Neural progenitor cell (in vitro differentiated cells): ENCODE data around the gene UCN. TPM values are rescaled to one million over a fixed set of nuclear protein-coding genes. Genes with fewer than 3 reads are reported as not detected.
A peak's percentile ranks its signal among the peaks of the same experiment; 100 is the strongest.

ENCODE experiments used
- DNase-seq: peaks from one replicate; pipeline ENCODE4 v3.0.0-alpha.2; 2016; ENCODE audit warnings: low spot score
- H2AFZ ChIP-seq: fragments of 200-600 bp; sonication (generic); replicated peaks from 2 replicates; pipeline ENCODE4 v1.6.1; 2016; ENCODE audit warnings: antibody characterized with exemption
- H3F3A ChIP-seq: fragments of 200-600 bp; sonication (generic); 2 replicates; pipeline ENCODE4 v1.6.1; 2016; ENCODE audit warnings: antibody characterized with exemption, low read depth
- H3K27ac ChIP-seq: fragments of 200-600 bp; sonication (generic); 2 replicates; pipeline ENCODE4 v1.5.1; 2016; ENCODE audit warnings: mild to moderate bottlenecking
- H3K27me3 ChIP-seq: fragments of 200-600 bp; sonication (generic); 2 replicates; pipeline ENCODE4 v1.6.1; 2016; ENCODE audit warnings: mild to moderate bottlenecking, moderate library complexity
- H3K36me3 ChIP-seq: fragments of 200-600 bp; sonication (generic); 2 replicates; pipeline ENCODE4 v1.5.1; 2016
- H3K4me1 ChIP-seq: fragments of 200-600 bp; sonication (generic); 2 replicates; pipeline ENCODE4 v1.6.1; 2016; ENCODE audit warnings: mixed run types
- H3K4me2 ChIP-seq: fragments of 200-600 bp; sonication (generic); 2 replicates; pipeline ENCODE4 v1.6.1; 2016
- H3K4me3 ChIP-seq: fragments of 200-600 bp; sonication (generic); 2 replicates; pipeline ENCODE4 v1.5.1; 2016
- H3K79me2 ChIP-seq: fragments of 200-600 bp; sonication (generic); 2 replicates; pipeline ENCODE4 v1.6.1; 2016; ENCODE audit warnings: low read depth
- H3K9ac ChIP-seq: fragments of 200-600 bp; sonication (generic); 2 replicates; pipeline ENCODE4 v1.6.1; 2016
- H3K9me3 ChIP-seq: fragments of 200-600 bp; sonication (generic); 2 replicates; pipeline ENCODE4 v1.5.1; 2016; ENCODE audit warnings: low read depth
- H4K20me1 ChIP-seq: fragments of 200-600 bp; sonication (generic); 2 replicates; pipeline ENCODE4 v1.6.1; 2016; ENCODE audit warnings: low read depth
- H3K27ac Mint-ChIP-seq: 3 replicates; pipeline ENCODE4 v1.8.0; 2021; ENCODE audit warnings: mixed read lengths
- H3K27me3 Mint-ChIP-seq: 2 replicates; pipeline ENCODE4 v1.8.0; 2022; ENCODE audit warnings: low read depth, mild to moderate bottlenecking, inconsistent platforms, moderate library complexity, mixed read lengths; ENCODE audit not compliant: insufficient read depth
- H3K36me3 Mint-ChIP-seq: 3 replicates; pipeline ENCODE4 v1.8.0; 2021; ENCODE audit warnings: mixed read lengths
- H3K4me1 Mint-ChIP-seq: 3 replicates; pipeline ENCODE4 v1.8.0; 2021; ENCODE audit warnings: mixed read lengths
- H3K4me3 Mint-ChIP-seq: 3 replicates; pipeline ENCODE4 v1.8.0; 2021; ENCODE audit warnings: mild to moderate bottlenecking, moderate library complexity, mixed read lengths
- H3K9me3 Mint-ChIP-seq: 3 replicates; pipeline ENCODE4 v1.8.0; 2020; ENCODE audit warnings: mixed read lengths
- CTCF ChIP-seq: fragments of 200-600 bp; sonication (generic); IDR thresholded peaks from 2 replicates; pipeline ENCODE4 v1.5.1; 2017; ENCODE audit warnings: antibody characterized with exemption, mild to moderate bottlenecking
- EZH2 ChIP-seq: fragments of 200-600 bp; sonication (generic); IDR thresholded peaks from 2 replicates; pipeline ENCODE4 v1.6.1; 2017; ENCODE audit warnings: antibody characterized with exemption, mild to moderate bottlenecking, moderate library complexity
- EZH2phosphoT487 ChIP-seq: fragments of 200-600 bp; sonication (generic); IDR thresholded peaks from 2 replicates; pipeline ENCODE4 v1.6.1; 2017; ENCODE audit warnings: antibody characterized with exemption
- total RNA-seq: library from RNA; depleted of rRNA; stranded (reverse); fragments of >200 nt; gene quantifications from 2 replicates; pipeline ENCODE4 v1.2.3, GENCODE V29; 2015; ENCODE audit warnings: low replicate concordance

Gene UCN
- total RNA-seq, 1 donor from 2014 or later: 0.56 TPM

- H4K20me1 ChIP-seq: no peaks in the 10 kb centered on the region
- Mint-ChIP-seq H3K4me1 (no peaks in the 10 kb centered on the region), H3K27me3 (peaks cover 8% of the 10 kb centered on the region)
Observed at GRCh38 chr2:27297195-27297594, 11.1 kb downstream of the UCN start.

GRCh38 chr2:27296481-27296880, 11.8 kb downstream of the UCN start:
- Histone ChIP-seq H3K36me3 (no peaks in the 10 kb centered on the region), H2AFZ (no peak overlapping the region), H3F3A (no peaks in the 10 kb centered on the region), H3K27ac (no peak overlapping the region), H3K27me3 (peaks cover 4% of the 10 kb centered on the region), H3K9me3 (no peaks in the 10 kb centered on the region), H4K20me1 (no peaks in the 10 kb centered on the region), H3K4me3 (no peak overlapping the region), H3K4me1 (no peaks in the 10 kb centered on the region), H3K79me2 (no peaks in the 10 kb centered on the region), H3K9ac (no peak overlapping the region), H3K4me2 (no peak overlapping the region)
- H3K4me3 Mint-ChIP-seq: no peak overlapping the region
- no peaks in the 10 kb centered on the region for H3K36me3 Mint-ChIP-seq
- H3K27me3 Mint-ChIP-seq: peaks cover 11% of the 10 kb centered on the region
- H3K9me3 Mint-ChIP-seq: no peaks in the 10 kb centered on the region
- no peak for DNase-seq
- no peaks in the 10 kb centered on the region for H3K4me1 Mint-ChIP-seq
- TF ChIP-seq EZH2 (no peak), EZH2phosphoT487 (no peak), CTCF (no peak)
- H3K27ac Mint-ChIP-seq: no peak overlapping the region

More at GRCh38 chr2:27297195-27297594, 11.1 kb downstream of the UCN start:
- Mint-ChIP-seq H3K4me3 (no peak overlapping the region), H3K36me3 (no peaks in the 10 kb centered on the region), H3K27ac (no peak overlapping the region), H3K9me3 (no peaks in the 10 kb centered on the region)
- H3K36me3 ChIP-seq: no peaks in the 10 kb centered on the region
- no peak overlapping the region for H3K9ac ChIP-seq
- no peak for TF ChIP-seq EZH2phosphoT487
- no peaks in the 10 kb centered on the region for H3K9me3 ChIP-seq
- H3K4me2 ChIP-seq: no peak overlapping the region
- H3K27me3 ChIP-seq: no peaks in the 10 kb centered on the region
- no peak overlapping the region for H2AFZ ChIP-seq
- H3K4me1 ChIP-seq: no peaks in the 10 kb centered on the region
- no peaks in the 10 kb centered on the region for H3F3A ChIP-seq
- no peak overlapping the region for H3K4me3 ChIP-seq
- no peaks in the 10 kb centered on the region for H3K79me2 ChIP-seq
- H3K27ac ChIP-seq: no peak overlapping the region
- no peak for DNase-seq

GRCh38 chr2:27294928-27295327, 13.3 kb downstream of the UCN start:
- Mint-ChIP-seq H3K27me3 (peaks cover 11% of the 10 kb centered on the region), H3K4me3 (no peak overlapping the region)

GRCh38 chr2:27291865-27292264, 16.4 kb downstream of the UCN start:
- peak overlapping the region; percentile 79 for H2AFZ ChIP-seq
- H3K27me3 ChIP-seq: peaks cover 5% of the 10 kb centered on the region
- no peaks in the 10 kb centered on the region for H3K9me3 Mint-ChIP-seq
- no peaks in the 10 kb centered on the region for H3K36me3 ChIP-seq
- H3K9me3 ChIP-seq: no peaks in the 10 kb centered on the region
- no peaks in the 10 kb centered on the region for H3K4me1 ChIP-seq
- peak; percentile 53 for DNase-seq
- H3K27ac ChIP-seq: no peak overlapping the region
- no peaks in the 10 kb centered on the region for H3K4me1 Mint-ChIP-seq
- H3K9ac ChIP-seq: no peak overlapping the region
- H3K4me2 ChIP-seq: no peak overlapping the region
- H3K27ac Mint-ChIP-seq: no peak overlapping the region
- no peaks in the 10 kb centered on the region for H3K36me3 Mint-ChIP-seq
- H4K20me1 ChIP-seq: no peaks in the 10 kb centered on the region
- H3K4me3 ChIP-seq: no peak overlapping the region
- H3K4me3 Mint-ChIP-seq: no peak overlapping the region
- TF ChIP-seq CTCF (peak; percentile 48), EZH2 (no peak), EZH2phosphoT487 (no peak)
- H3F3A ChIP-seq: no peaks in the 10 kb centered on the region
- H3K27me3 Mint-ChIP-seq: peaks cover 10% of the 10 kb centered on the region
- no peaks in the 10 kb centered on the region for H3K79me2 ChIP-seq

More at GRCh38 chr2:27294928-27295327, 13.3 kb downstream of the UCN start:
- Mint-ChIP-seq H3K27ac (no peak overlapping the region), H3K9me3 (no peaks in the 10 kb centered on the region), H3K4me1 (no peaks in the 10 kb centered on the region), H3K36me3 (no peaks in the 10 kb centered on the region)
- Histone ChIP-seq H4K20me1 (no peaks in the 10 kb centered on the region), H3F3A (no peaks in the 10 kb centered on the region), H3K4me2 (no peak overlapping the region), H3K9me3 (no peaks in the 10 kb centered on the region), H3K9ac (no peak overlapping the region), H3K4me1 (no peaks in the 10 kb centered on the region), H3K27me3 (peaks cover 5% of the 10 kb centered on the region), H3K79me2 (no peaks in the 10 kb centered on the region), H3K27ac (no peak overlapping the region), H3K4me3 (no peak overlapping the region), H2AFZ (no peak overlapping the region), H3K36me3 (no peaks in the 10 kb centered on the region)
- no peak for DNase-seq
- TF ChIP-seq EZH2phosphoT487 (no peak), EZH2 (no peak)
